ENCODE measurements around the gene CFAP299.

Gene CFAP299

GRCh38 chr4:80335554-80336358 lies at the start of gene CFAP299:
Gene CFAP299 (plus strand): TSS chr4:80335730.
- TF ChIP-seq ZBTB7A (IDR thresholded peaks at IDR 0.05; ENCODE audit: low read depth) = 0 out of 2 replicates have a peak, but pooled peaks have one; percentile 49
- peak; percentile 63; the same call in 1 of the 2 replicates for TF ChIP-seq MAX (IDR thresholded peaks at IDR 0.05)
- 0 out of 2 replicates have a peak, but pooled peaks have one; percentile 10 for TF ChIP-seq RAD21 (IDR thresholded peaks at IDR 0.05; ENCODE audit: low read depth)
- TF ChIP-seq YY1 (IDR thresholded peaks at IDR 0.05; ENCODE audit: low read depth) = no peak
- peak; percentile 56 for TF ChIP-seq REST (IDR thresholded peaks at IDR 0.05; ENCODE audit: low read depth)

GRCh38 chr4:80286451-80286850 lies 49.1 kb upstream of the CFAP299 start:
- no peak for TF ChIP-seq NFIC (IDR thresholded peaks at IDR 0.05)
- TF ChIP-seq MAX (IDR thresholded peaks at IDR 0.05) = no peak
- no peak for TF ChIP-seq EP300 (IDR thresholded peaks at IDR 0.05; ENCODE audit: borderline replicate concordance)
- no peak for TF ChIP-seq EGR1 (IDR thresholded peaks at IDR 0.05)
- TF ChIP-seq ZBTB7A (IDR thresholded peaks at IDR 0.05; ENCODE audit: low read depth) = no peak
- no peak for TF ChIP-seq YY1 (IDR thresholded peaks at IDR 0.05; ENCODE audit: low read depth)

- no peak for TF ChIP-seq YY1 (IDR thresholded peaks at IDR 0.05; ENCODE audit: low read depth)
- TF ChIP-seq FOXM1 (IDR thresholded peaks at IDR 0.05; ENCODE audit: borderline replicate concordance, low read depth) = no peak
- TF ChIP-seq RAD21 (IDR thresholded peaks at IDR 0.05; ENCODE audit: low read depth) = no peak
- TF ChIP-seq USF1 (IDR thresholded peaks at IDR 0.05) = no peak
Observed at GRCh38 chr4:80294206-80294605, 41.3 kb upstream of the CFAP299 start.

GRCh38 chr4:80295336-80295735 lies 40.2 kb upstream of the CFAP299 start:
- TF ChIP-seq CEBPB (IDR thresholded peaks at IDR 0.05) (no peak), EP300 (IDR thresholded peaks at IDR 0.05; ENCODE audit: borderline replicate concordance) (no peak), EGR1 (IDR thresholded peaks at IDR 0.05) (no peak), TAF1 (IDR thresholded peaks at IDR 0.05; ENCODE audit: low read depth) (no peak), TCF12 (IDR thresholded peaks at IDR 0.05; ENCODE audit: low read depth) (no peak), RAD21 (IDR thresholded peaks at IDR 0.05; ENCODE audit: low read depth) (no peak), YY1 (IDR thresholded peaks at IDR 0.05; ENCODE audit: low read depth) (no peak), CREB1 (IDR thresholded peaks at IDR 0.05; ENCODE audit: low read depth) (no peak), ZBTB7A (IDR thresholded peaks at IDR 0.05; ENCODE audit: low read depth) (no peak), REST (IDR thresholded peaks at IDR 0.05; ENCODE audit: low read depth) (no peak), MAX (IDR thresholded peaks at IDR 0.05) (no peak), TEAD4 (IDR thresholded peaks at IDR 0.05) (no peak), USF1 (IDR thresholded peaks at IDR 0.05) (no peak), FOXM1 (IDR thresholded peaks at IDR 0.05; ENCODE audit: borderline replicate concordance, low read depth) (no peak), NFIC (IDR thresholded peaks at IDR 0.05) (no peak)

GRCh38 chr4:80295826-80296225 lies 39.7 kb upstream of the CFAP299 start:
- TF ChIP-seq TCF12 (IDR thresholded peaks at IDR 0.05; ENCODE audit: low read depth) = no peak
- no peak for TF ChIP-seq FOXM1 (IDR thresholded peaks at IDR 0.05; ENCODE audit: borderline replicate concordance, low read depth)
- TF ChIP-seq REST (IDR thresholded peaks at IDR 0.05; ENCODE audit: low read depth) = no peak
- no peak for TF ChIP-seq YY1 (IDR thresholded peaks at IDR 0.05; ENCODE audit: low read depth)

All from Ishikawa (cell line).